NK-92 treated with Interleukin-12 subunit alpha and Interleukin-12 subunit beta, amount 100 ng/mL, for 24 hours (cell line): ENCODE results near the gene PES1.
"Not testable (repeated sequence)": the region's sequence is repeated elsewhere in the genome, so short reads cannot be mapped to it uniquely, and the experiment has no call there.

ENCODE experiments used
- DNase-seq: peaks from one replicate; lab custom pipeline; 2025; lab: John Stamatoyannopoulos, UW

PES1 gene

DNA sequence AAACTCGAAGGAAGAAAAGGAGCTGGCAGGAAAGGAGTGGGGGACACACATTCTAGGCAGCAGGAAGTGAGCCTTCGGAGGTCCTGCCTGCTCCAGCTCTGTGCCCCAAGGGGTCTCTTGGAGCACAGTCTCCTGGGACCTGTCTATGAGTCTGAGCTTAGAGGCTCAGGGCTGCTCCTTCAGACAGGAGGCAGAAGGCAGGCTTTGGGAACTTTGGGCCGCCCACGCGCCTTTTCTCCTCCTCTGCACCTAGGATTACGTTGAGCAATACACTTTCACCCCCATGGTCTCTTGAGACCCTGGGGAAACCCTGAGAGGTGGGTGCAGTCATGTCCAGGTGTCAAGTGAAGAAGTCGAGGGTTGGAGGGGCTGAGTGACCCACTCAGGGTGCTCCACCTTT is 16.2 kb upstream of the PES1 start:
- no peak for DNase-seq

DNA sequence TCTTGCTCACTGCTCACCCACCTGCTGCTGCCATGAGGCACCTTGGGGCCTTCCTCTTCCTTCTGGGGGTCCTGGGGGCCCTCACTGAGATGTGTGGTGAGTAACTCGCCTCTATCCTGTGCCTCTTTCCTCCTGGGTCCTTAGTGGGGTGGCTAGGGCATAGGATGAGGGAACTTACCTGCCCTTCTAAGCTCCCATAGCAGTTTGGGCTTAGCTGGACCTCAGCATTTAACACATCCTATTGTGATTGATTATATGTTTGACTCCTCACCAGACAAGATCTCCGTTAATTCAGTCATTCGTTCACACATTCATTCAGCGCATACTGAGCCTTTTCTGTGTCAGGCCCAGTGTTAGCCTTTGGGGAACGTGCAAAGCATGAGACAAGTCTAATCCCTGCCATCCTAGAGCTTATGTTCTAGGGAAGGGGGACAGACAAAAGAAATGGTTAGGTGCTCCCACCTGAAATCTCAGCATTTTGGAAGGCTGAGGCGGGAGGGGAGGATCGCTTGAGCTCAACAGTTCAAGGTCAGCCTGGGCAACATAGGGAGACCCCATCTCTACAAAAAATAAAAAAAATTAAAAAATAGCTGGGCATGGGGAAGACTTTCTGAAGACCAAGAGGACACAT is 15.7 kb upstream of the PES1 start:
- no peak for DNase-seq

DNA sequence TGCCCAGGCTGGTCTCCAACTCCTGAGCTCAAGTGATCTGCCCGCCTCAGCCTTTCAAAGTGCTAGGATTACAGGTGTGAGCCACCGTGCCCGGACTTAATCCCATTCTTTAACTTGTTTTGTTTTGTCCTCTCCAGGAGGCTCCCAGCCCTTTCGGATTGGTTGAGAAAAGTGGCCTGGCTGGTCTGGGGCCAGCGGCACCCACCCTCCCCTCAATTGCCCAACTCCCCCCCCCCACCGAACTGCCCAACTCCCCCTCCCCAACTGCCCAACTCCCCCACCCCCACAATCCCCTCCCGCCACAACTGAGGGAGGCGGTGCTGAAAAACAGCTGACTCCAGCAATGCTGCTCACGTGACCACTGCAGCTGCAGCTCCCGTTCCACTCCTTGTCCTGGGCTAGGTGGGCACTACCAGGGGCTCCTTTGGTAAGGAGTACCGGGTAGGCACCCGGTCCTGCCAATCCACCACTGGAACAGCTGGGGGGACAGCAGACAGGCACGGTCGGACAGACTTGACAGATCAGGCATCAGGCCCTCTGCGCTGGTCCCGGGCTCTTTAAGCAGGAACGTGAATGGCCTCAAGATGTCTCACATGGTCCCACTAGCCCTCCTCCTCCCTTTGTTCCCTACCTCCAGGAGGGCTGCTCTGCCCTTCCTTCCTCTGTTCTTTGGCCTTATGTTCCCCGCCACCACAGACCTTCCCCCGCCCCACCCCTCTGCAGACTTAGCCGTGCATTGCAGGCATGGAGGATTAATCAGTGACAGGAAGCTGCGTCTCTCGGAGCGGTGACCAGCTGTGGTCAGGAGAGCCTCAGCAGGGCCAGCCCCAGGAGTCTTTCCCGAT is 15.0 kb upstream of the PES1 start, which contains the start of gene TCN2:
Gene TCN2, plus strand, starts transcription at position 720 of the 845 bp plus-strand sequence. CDS start 158 bp downstream, outside the sequence.
- no peak for DNase-seq

DNA sequence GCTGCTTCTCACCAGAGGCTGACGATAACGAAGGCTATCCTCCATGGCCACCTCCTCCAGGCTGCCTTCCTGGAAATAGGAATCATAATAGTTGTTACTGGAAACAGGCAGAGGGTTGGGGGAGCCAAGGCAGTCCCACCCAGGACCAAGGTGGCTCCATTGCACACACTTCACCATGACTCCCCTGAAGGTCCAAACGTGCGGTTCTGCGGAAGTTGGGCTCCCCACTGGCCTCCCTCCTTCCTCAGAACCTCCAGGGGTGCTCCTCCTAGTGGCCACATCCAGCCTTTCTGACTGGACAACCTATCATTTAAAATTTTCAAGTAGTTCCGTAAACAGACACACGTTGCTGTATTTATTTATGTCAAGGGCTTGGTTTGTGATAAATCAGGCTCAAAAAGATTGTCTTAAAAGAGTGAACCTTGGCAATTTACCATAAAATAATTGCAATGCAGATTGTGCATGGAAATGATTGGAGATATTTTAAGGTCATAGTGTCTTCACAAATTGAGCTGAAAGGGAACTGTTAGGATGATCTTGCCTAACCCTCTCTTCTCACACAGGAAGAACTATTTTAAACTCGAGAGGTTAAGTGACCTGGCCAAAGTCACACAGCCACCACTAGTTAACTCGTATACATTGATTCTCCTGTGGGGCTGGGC is 13.9 kb upstream of the PES1 start:
- DNase-seq, result no peak

DNA sequence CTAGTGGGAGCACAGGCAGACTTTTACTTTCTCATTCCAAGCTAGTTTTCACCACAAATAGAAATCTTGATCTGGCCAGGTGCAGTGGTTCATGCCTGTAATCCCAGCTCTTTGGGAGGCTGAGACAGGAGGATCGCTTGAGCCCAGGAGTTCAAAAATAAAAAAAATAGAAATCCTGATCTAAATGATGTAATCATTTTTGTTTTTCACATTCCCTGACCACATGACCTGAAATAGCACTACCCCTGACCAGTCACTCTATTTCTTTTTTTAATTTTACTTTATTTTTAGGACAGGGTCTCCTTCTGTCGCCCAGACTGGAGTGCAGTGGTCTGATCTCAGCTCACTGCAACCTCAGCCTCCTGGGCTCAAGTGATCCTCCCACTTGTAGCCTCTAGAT is 13.0 kb upstream of the PES1 start:
- no peak for DNase-seq

DNA sequence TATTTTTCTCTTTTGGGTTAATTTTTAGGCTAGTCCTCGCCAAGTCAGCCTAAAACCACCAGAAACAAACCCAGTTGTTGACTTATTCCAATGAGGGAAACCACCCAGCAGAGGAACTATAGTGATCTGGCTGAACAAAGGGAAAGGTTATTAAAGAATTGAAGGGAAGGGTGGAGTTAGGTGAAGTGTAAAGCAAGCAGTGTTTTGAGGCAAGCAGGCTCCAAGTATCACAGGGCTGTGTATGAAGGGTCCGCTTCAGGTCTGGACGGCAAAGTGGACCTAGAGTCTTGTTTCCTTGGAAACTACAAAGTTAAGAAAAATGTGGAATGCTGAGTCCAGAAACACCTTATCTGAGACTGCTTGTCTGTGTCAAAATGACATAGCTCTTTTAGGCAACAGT is 12.1 kb upstream of the PES1 start:
- no peak for DNase-seq

DNA sequence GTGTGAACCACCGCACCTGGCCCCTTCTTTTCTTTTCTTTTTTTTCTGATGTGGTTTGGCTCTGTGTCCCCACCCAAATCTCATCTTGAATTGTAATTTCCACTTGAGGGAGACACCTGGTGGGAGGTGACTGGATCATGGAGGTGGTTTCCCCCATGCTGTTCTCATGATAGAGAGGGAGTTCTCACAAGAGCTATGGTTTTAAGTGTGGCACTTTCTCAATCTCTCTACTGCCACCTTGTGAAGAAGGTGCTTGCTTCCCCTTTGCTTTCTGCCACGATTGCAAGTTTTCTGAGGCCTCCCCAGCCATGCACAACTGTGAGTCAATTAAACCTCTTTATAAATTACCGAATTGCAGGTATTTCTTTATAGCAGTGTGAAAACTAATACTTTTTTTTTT is 10.3 kb upstream of the PES1 start:
- no peak for DNase-seq

DNA sequence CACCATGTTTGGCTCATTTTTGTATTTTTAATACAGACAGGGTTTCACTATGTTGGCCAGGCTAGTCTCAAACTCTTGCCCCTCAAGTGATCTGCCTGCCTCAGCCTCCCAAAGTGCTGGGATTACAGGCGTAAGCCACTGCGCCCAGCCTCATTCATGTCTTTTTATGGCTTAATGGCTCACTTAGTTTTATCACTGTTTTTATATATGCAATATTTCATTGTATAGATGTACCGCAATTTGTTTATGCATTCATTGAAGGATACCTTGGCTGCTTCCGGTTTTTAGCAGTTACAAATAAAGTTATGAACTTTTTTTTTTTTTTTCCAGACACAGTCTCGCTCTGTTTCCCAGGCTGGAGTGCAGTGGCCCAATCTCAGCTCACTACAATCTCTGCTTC is 9.8 kb upstream of the PES1 start:
- DNase-seq, result no peak

DNA sequence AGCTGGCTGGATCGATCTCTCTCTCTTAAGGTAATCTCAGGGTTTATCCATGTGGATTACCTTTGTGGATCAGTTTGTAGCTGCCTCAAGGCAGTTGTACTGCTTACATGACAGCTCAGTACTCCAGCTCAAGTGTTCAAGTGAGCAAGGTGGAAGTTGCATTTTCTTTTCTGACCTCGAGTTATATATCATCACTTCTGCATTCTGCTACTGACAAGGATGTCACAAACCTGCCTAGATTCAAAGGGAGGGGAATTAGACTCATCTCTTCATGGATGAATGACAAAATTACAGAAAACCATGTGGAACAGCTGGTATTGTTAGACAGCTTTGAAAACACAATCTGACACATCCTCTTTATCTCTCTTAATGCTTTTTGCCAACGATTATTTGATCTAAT is 9.2 kb upstream of the PES1 start:
- DNase-seq, result no peak

DNA sequence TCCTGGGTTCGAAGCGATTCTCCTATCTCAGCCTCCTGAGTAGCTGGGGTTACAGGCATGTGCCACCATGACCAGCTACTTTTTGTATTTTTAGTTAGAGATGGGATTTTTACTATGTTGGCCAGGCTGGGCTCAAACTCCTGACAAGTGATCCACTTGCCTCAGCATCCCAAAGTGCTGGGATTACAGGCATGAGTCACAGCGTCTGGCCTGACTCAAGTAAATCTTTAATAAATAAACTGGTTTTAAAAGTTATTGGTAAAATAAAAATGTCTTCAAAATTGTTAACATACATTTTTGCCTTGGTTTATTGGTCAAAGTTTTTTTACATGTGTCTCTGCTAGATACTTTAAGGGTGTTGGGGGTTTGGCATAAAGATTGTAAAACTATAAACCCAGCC is 7.3 kb upstream of the PES1 start:
- DNase-seq, result no peak

DNA sequence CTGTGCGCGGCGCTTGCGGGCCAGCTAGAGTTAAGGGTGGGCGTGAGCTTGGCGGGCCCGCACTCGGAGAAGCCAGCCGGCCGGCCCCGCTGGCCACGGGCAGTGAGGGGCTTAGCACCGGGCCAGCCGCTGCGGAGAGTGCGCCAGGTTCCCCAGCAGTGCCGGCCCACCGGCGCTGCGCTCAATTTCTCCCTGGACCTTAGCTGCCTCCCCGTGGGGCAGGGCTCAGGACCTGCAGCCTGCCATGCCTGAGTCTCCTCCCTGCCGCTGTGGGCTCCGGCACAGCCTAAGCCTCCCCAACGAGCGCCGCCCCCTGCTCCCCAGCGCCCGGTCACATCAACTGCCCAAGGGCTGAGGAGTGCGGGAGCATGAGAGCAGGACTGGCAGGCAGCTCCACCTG is 5.2 kb upstream of the PES1 start:
- DNase-seq, result no peak

DNA sequence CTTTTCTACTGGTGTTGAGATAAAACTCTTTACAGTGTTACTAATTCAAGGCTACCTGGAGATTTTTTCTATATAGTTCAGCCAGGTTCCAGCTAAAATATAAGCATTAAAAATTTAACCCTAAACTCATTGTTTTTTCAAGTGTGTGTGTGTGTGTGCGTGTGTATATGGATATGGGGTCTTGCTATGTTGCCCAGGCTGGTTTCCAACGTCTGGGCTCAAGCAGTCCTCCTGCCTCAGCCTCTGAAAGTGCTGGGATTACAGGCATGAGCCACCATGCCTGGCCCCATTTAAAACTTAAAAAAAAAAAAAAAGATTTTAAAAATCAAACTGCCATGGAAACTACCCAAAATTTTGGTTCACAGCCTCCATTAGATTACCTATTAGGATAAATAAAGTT is 4.5 kb upstream of the PES1 start:
- DNase-seq, result no peak

DNA sequence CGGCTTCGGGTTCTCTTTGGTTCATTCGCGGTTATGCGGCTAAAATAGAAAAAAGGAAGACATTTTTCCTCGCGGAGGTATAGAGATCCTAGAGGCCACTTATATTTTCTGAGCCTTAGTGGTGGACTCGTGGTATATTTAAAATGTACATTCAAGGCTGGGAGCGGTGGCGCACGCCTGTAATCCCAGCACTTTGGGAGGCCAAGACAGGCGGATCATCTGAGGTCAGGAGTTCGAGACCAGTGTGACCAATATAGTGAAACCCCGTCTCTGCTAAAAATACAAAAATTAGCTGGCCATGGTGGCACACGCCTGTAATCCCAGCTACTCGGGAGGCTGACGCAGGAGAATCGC is 627 bp upstream of the PES1 start:
- DNase-seq, result not testable (repeated sequence)

DNA sequence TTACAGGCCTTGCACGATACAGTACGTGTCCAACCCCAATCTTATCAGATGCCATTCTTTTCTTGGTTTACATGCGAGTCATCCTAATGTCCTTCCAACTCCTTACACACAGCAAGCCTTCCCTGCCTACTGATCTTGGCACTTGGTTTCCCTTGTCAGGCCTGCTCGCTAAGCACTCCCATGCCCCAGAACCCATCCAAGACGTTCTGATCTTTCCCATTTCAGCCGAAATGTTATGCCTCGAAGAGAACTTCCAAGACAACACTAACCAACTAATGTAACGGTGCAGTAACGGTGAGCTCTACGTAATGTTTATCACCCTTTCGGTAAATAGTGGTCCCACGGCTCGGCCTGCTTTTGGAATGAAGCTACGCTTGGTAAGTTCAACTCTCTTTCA is 521 bp downstream of the PES1 start:
- no peak for DNase-seq

DNA sequence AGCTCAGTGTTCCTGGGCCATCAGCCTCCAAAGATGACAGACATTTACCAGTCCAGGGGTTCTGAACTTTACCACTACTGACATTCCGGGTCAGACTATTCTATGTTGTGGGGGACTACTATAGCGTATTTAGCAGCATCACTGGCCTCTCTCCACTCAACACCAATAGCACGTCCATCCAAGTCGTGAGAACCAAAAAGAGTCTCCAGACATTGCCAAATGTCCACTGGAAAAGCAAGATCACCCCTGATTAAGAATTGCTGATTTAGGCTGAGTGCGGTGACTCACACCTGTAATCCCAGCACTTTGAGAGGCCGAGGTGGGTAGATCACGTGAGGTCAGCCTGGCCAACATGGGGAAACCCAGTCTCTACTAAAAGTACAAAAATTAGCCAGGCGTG is 5.3 kb downstream of the PES1 start:
- DNase-seq, result no peak

DNA sequence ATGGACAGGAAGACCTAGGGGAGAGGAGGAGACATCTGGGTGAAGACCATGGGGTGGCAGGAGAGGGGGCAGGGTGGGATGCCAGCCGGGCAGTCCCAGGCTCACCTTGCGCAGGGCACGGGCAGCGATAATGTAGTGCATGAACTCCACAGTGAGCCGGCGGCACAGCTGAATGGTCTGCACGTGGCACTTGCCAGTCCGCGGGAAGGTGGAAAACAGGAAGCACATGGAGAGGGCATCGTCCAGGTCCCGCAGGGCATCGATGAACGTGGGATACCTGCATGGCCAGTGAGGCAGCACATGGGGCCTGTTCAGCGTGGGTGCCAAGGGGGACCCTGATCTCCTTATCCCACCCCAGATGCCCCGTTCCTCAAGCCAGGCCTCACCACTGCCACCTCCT is 7.3 kb downstream of the PES1 start:
- no peak for DNase-seq

DNA sequence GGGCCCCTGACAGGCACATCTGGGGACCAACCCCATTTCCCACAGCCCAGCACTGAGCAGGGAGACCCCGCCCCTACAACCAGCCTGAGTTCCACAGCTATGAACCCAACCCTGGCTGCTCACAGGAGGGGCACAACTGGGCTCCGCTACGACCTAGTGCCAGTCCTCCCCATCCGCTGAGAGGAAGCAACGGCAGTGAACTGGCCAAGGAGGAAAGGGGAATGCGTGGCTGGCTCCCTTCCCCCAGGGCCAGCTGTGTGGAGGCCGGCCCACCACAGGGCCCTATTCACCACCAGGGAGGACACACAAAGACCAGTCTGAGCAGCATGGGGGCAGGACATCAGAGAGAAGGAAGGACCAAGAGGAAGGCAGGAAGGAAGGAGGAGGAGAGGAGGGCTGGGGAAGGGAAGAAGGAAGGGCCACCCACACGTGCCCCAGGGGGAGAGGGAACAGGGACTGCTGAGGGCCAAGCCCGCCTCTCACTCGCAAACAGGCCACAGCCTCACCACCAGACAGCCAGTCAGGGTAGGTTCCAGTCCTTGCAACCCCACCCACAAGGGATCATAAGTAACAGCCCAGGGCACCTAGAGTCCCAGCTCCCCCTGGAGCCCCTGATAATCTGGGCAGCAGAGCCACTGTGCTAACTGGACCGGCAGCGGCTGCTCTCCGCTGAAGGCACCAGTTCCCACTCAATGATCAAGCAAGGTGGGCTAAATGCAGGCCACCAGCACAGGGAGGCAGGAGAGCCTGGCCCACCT is 8.7 kb downstream of the PES1 start:
- no peak for DNase-seq

DNA sequence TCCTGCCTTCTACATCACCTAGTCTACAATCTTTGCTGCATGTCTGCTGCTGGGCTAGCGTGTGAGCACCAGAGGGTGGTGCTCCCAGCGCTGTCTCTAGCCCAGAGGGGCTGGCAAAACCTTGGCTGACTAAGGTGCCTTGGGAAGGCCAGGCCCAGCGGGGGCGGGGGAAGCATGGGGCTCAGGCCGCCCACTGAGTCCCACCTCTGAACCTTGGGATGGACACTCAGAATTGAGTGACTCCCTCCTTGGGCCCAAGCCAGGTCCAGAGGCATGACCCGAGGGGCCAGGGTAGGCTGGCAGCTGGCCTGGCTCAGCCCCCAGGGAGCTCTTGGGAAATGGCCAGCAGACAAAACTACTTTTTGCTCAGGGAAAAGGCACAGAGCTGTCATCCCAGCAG is 9.7 kb downstream of the PES1 start:
- DNase-seq, result no peak

DNA sequence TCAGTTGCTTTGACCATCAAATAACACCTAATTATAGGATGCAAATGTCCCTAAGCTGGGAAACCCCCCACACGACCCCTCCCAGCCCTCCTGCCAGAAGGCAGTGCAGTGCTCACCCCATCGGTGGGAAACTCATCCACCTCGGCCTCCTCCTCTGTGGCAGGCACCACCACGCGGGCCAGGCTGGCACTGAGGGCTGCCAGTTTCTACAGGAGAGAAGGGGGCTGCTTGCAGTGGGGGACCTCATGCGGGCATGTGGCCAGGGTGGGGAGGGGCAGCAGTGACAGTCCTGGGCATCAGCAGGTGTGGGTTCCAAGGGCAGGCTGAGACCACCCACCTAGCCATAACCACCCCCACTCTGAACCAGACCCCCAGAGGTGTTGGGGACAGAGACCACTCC is 10.8 kb downstream of the PES1 start:
- no peak for DNase-seq

DNA sequence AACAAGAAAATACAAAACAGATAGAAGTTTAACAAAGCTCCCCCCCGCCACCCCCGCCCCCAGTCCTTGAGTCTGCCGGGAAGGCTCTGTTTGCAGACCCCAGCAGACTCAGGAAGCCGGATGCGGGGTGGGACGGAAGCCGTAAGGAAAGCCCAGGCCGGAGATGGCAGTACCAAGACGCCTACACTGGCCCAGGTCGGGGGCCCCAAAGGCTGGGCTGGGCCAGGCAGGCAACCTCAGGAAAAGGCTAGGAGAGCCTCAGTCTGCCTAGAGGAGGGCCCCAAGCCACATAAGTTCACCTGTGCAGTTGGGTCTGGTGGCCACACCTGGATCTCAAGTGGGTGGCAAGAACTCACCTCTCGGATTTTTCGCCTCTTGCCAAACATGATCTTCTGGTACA is 13.2 kb downstream of the PES1 start:
- DNase-seq, result no peak

DNA sequence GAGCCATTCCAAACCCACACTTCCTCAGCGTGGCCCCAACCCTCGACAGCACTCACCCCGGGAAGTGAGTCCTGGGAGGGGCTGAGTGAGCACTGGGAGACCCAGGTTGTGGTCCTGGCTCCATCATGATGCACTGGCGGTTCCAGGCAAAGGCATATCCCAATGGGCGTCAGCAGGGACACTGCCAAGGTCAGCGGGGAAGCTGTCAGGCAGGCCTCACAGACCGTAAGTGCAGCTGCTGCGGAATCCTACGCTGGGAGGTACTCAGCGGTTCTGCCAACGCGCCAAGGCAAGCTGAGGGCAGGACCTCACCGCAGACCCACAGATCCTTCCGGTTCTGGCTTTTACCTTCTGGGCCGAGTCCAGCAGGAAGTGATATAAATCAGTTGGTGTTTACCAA is 15.9 kb downstream of the PES1 start:
- DNase-seq, result no peak

DNA sequence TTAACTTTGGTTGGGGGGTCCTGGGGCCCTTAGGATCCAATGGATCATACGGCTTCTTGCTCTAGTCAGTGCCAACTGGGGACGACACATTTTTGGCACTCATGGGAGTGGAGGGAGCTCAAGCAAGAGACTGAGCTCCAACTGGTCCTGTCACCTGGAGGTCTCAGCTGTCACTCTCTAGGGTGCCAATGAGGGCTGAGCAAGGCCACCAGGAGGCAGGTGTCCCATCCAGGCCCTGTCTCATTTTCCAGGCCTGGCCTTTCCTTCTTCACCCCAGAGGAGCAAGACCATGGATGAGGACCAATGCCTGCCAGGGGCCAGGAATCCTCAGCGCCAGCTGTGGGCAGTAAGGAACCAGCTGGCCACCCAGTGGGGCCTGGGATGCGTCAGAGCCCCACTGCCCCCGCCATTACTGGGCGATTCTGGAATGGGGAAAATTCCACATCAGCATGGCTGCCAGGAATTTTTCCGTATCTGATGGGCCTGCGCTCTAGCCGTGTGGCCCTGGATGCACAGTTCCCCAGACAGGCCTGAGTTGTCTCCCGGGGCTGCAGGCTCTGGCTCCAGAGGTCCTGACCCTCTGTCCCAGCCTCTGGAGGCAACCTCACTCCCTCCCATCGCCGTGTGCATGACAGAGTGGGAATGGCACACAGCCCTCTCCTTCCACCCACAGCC is 16.6 kb downstream of the PES1 start:
- DNase-seq, result no peak
